ENCODE results near the gene PREX1. TPM values are rescaled to one million over a fixed set of nuclear protein-coding genes. Genes with fewer than 3 reads are reported as not detected.

PREX1 gene
- total RNA-seq, 1 donor from 2014 or later: 2.9 TPM

DNA sequence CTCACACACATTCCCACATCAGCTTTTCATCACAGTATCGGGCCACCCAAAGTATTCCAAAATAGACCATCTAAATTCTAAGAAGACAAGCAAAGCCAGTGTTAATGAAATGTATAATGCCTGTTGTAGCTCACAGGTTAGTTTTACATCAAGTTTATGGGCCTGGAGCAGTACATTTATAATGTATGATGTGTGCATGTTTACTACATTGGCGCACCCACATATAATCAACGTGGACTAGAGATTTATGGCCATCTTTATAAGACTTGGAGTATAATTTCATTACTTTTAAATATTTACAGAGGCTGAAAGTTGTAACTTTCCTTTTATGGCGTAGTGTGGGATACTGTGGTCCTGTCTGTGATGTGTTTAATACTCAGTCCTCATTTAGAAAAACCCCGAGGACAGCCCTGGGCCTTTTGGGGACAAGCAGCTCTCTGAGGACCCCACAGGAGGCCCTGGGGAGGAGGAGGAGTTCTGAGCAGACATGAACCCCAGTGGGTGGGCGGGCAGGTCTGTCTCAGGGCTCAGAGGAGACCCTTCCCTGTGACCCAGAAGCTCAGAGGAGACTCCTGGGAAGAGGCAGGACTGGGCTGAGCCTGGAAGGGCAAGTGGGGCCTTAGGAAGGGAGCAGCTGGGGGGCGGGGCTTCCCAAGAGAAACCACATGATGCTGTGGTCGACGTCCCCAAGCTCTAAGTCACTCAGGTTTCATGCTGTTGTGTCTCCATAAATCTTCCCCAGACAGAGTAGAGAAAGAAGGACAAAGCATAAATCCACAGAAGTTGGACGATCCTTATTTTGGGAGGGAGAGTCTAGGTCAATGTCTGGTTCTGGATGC, 232.1 kb downstream of the PREX1 start:
- H3K27me3 Mint-ChIP-seq: peaks cover 3% of the 10 kb centered on the region
- no peak overlapping the region for H3K27ac Mint-ChIP-seq
- H3K4me3 Mint-ChIP-seq (ENCODE audit: low read depth): no peak overlapping the region

DNA sequence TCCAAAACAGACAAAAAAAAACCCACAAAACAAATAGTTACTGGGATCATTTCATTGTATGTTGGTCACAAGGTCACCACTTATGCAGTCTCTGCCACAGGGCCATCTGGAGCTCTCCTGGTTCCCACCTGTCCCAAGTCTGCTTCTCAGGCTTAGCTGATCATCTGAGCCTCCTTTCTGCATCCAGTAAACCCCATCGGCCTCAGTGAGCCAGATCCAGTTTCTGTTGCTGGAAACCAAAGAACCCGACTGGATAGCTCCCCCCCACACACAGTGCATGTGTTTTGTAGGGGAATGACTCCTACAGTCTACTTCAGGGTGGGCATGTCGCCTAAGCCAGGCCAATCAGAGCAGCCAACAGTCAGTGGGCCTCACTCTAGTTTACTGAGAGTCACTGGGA, 233.3 kb downstream of the PREX1 start:
- H3K4me1 Mint-ChIP-seq (ENCODE audit: low read depth): peaks cover 14% of the 10 kb centered on the region
- H3K27ac Mint-ChIP-seq: no peak overlapping the region
- TF ChIP-seq, protein P1, sequence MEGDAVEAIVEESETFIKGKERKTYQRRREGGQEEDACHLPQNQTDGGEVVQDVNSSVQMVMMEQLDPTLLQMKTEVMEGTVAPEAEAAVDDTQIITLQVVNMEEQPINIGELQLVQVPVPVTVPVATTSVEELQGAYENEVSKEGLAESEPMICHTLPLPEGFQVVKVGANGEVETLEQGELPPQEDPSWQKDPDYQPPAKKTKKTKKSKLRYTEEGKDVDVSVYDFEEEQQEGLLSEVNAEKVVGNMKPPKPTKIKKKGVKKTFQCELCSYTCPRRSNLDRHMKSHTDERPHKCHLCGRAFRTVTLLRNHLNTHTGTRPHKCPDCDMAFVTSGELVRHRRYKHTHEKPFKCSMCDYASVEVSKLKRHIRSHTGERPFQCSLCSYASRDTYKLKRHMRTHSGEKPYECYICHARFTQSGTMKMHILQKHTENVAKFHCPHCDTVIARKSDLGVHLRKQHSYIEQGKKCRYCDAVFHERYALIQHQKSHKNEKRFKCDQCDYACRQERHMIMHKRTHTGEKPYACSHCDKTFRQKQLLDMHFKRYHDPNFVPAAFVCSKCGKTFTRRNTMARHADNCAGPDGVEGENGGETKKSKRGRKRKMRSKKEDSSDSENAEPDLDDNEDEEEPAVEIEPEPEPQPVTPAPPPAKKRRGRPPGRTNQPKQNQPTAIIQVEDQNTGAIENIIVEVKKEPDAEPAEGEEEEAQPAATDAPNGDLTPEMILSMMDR (IDR thresholded peaks at IDR 0.05; ENCODE audit: unreplicated experiment): no peak
- H3K36me3 Mint-ChIP-seq (ENCODE audit: insufficient read depth): no peaks in the 10 kb centered on the region
- H3K9me3 Mint-ChIP-seq (ENCODE audit: low read depth): no peaks in the 10 kb centered on the region
- H3K4me3 Mint-ChIP-seq (ENCODE audit: low read depth): no peak overlapping the region
- no peak for DNase-seq (ENCODE audit: low spot score, unreplicated experiment)
- H3K27me3 Mint-ChIP-seq: peaks cover 3% of the 10 kb centered on the region

More for the DNA sequence above, 232.1 kb downstream of the PREX1 start:
- TF ChIP-seq, protein P1 (IDR thresholded peaks at IDR 0.05; ENCODE audit: unreplicated experiment): no peak
- DNase-seq (ENCODE audit: low spot score, unreplicated experiment): no peak
- no peaks in the 10 kb centered on the region for H3K36me3 Mint-ChIP-seq (ENCODE audit: insufficient read depth)
- H3K9me3 Mint-ChIP-seq (ENCODE audit: low read depth): no peaks in the 10 kb centered on the region
- peaks cover 14% of the 10 kb centered on the region for H3K4me1 Mint-ChIP-seq (ENCODE audit: low read depth)

DNA sequence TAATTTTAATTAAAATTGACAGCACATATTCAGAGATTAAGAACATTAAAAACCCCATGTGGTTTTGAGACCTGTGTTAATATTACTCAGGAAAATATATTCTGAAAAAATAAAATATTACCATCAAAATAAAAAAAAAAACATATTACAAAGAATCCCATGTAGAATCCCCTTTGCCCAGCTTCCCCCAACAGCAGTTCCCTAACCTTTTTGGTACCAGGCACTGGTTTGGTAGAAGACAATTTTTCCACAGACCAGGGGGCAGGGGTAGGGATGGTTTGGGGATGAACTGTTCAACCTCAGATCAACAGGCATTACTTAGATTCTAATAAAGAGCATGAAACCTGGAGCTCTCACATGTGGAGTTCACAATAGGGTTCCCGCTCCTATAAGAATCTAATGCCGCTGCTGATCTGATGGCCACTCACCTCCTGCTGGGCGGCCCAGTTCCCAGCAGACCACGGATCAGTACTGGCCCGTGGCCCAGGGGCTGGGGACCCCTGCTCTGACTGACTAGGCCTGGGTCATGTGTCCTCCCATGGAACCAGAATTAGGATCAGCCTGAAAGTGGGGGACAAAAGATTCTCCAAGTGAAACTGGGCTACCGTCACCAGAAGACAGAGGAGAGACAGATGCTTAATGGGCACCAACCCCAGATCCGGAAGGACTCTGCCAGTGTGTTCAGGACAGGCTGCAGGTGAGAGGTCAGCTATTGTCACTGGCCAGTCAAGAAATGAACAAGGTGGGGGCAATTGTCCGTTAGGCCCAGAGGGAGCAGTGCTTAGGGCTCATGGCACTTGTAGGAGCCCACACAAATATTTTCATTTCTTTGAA, 235.5 kb downstream of the PREX1 start:
- Mint-ChIP-seq H3K4me1 (ENCODE audit: low read depth) (peaks cover 5% of the 10 kb centered on the region), H3K9me3 (ENCODE audit: low read depth) (no peaks in the 10 kb centered on the region), H3K4me3 (ENCODE audit: low read depth) (no peak overlapping the region), H3K27ac (no peak overlapping the region), H3K27me3 (peaks cover 3% of the 10 kb centered on the region), H3K36me3 (ENCODE audit: insufficient read depth) (no peaks in the 10 kb centered on the region)
- no peak for DNase-seq (ENCODE audit: low spot score, unreplicated experiment)
- TF ChIP-seq, protein P1 (IDR thresholded peaks at IDR 0.05; ENCODE audit: unreplicated experiment): no peak

DNA sequence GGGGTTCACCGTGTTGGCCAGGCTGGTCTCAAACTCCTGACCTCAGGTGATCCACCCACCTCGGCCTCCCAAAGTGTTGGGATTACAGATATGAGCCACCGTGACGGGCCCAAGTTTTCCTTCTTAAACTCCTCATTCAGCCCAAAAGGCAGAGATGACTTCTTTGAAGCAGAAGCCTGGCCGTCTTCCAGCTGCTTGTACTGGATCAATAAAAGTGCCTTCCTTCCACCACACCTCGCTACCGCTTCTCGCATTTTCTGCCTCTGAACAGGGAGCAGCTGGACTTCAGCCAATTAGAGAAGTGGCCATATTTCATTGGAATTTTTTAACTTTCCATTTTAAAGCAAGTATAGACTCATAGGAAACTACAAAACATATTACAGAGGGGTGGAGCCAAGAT, 241.1 kb downstream of the PREX1 start:
- Mint-ChIP-seq H3K4me1 (ENCODE audit: low read depth) (peaks cover 37% of the 10 kb centered on the region), H3K27me3 (peaks cover 3% of the 10 kb centered on the region), H3K9me3 (ENCODE audit: low read depth) (no peaks in the 10 kb centered on the region), H3K27ac (peak overlapping the region; percentile 39), H3K36me3 (ENCODE audit: insufficient read depth) (no peaks in the 10 kb centered on the region), H3K4me3 (ENCODE audit: low read depth) (no peak overlapping the region)
- TF ChIP-seq, protein P1 (IDR thresholded peaks at IDR 0.05; ENCODE audit: unreplicated experiment): no peak
- DNase-seq (ENCODE audit: low spot score, unreplicated experiment): no peak

DNA sequence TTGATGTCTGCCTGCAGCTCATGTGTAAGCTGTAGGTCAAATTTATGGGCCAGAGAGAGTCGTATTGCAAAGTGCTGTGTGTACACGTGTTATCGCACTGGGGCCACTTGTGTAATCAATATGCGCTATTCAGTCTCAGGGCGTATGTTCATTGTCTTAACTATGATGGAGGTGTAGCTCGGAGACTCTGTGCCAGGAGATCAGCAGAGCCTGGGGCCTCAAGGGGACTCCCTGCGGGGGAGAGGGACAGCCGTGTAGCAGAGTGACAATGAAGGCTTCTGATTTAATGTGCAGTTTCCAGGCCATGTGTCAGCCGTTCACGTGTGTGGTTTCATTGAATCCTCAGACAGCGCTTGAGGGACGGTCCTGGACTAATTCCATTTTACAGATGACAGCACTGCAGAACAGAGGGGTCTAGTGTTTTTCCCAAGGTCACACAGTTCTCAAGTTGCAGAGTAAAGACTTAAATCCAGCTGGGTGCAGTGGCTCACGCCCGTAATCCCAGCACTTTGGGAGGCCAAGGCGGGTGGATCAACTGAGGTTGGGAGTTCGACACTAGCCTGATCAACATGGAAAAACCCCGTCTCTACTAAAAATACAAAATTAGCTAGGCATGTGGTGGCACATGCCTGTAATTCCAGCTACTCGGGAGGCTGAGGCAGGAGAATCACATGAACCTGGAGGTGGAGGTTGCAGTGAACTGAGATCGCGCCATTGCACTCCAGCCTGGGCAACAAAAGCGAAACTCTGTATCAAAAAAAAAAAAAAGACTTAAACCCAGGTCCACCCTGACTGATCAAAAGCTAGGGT, 242.5 kb downstream of the PREX1 start:
- H3K36me3 Mint-ChIP-seq (ENCODE audit: insufficient read depth): no peaks in the 10 kb centered on the region
- H3K9me3 Mint-ChIP-seq (ENCODE audit: low read depth): no peaks in the 10 kb centered on the region
- TF ChIP-seq, protein P1 (IDR thresholded peaks at IDR 0.05; ENCODE audit: unreplicated experiment): no peak
- H3K4me3 Mint-ChIP-seq (ENCODE audit: low read depth): peak overlapping the region; percentile 4
- peaks cover 38% of the 10 kb centered on the region for H3K4me1 Mint-ChIP-seq (ENCODE audit: low read depth)
- H3K27me3 Mint-ChIP-seq: peaks cover 3% of the 10 kb centered on the region
- no peak for DNase-seq (ENCODE audit: low spot score, unreplicated experiment)
- peak overlapping the region; percentile 78 for H3K27ac Mint-ChIP-seq

Data from progenitor cell of endocrine pancreas (in vitro differentiated cells).